HG03025 (cell line): ENCODE measurements around the gene CTNNA3.

Source experiments
- ATAC-seq: cut with Tn5 transposase; IDR thresholded peaks from one replicate; pipeline ENCODE4 v1.9.1; 2021; ENCODE audit warnings: mild to moderate bottlenecking, moderate library complexity; ENCODE audit not compliant: unreplicated experiment, low FRiP score

Gene CTNNA3

DNA sequence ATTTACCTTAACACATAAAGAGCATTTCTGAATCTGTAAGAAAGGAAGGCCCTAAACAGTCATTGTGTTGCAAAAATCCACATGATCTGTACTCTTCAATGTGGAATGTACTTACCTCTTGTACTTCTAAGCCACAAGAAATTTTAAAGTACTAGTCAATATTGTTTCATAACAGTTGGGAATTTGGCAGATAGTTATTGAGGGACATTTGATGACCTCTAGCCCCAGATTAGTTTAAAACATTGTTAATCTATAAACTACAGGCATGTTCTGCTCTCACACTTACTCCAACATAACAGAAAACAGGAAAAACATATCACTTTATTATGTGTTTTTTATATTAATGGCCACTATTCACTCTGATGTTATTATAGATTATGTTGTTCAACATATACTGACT is 1755.9 kb downstream of the CTNNA3 start:
- ATAC-seq, result no peak

DNA sequence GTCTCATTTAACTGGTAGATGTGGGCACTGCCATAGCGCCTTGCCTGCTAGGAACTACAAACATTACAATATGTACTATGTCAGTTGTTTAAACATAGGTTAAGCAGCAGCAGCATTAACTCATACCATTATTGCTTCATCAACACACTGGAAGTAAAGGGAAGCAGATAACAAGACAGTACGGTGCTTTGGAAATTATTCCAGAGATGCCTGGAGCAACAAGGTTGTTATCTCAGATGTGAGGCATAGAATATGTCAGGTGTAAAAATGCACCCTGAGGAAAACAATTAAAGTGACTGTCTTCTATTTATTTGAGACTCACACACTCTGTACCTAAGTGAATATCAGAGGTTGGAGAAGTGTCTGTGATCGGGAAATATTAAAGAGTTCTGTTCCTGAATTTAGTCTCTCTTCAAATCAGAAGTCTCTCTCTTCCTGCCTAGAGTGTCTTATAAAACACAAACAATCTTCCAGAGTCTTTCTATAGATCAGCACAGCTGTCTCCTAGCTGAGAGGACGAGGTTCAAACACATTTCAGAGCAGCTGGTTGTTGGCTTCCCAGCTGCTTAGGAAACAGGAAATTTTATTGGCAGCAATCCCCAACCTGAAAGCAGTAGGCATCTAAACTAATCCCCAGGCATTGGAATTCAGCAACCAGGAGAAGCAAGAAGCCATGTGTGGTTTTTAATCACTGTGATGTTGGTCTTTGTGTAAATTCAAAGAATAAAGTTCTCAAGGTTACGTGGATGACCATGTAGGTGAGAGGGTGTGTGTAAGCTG is 1764.5 kb downstream of the CTNNA3 start:
- ATAC-seq, result no peak

GRCh38 chr10:65911151-65911835 is 1784.7 kb downstream of the CTNNA3 start:
- ATAC-seq, result no peak

DNA sequence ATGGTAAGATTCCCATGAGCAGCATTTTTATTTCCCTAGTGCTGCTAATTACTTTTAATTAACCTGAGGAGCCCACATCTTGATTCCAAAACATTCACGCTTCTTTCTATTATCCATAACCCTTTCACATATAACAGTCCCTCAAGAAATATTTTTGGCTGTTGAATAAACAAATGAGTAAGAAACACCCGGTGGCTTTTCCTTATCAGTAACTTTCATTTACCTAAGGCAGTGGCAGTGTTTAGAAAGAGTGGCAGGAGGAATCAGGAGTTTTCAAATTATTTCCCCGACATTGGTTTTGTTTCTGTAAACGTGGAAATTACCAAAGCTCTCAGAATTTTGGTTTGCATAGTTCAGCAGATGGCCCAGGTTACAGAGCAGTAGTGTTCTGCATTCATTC is 1785.8 kb downstream of the CTNNA3 start:
- ATAC-seq, result no peak

DNA sequence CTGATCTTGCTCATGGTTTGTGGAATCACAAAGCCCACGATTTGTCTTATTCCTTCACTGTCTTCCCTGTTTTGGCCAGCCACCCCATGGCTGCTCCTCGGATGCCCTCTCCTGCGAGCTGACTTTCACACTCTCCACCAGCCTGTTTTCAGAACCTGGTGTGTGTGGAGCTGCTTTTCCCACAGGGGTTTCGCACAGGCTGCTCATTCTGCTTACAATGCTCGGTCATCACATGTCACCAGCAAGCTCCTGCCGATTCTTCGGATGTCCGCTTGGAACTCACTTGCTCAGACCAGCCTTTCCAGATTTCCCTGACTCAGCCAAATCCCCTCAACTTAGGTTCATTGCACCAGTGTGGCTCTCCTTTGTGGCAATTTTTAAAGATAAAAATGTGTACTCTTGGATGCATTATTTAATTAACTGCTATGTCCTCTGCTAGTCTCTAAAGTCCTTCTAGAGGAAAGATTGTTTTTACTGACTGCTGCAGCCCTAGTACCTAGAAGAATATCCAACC is 1788.7 kb downstream of the CTNNA3 start:
- no peak for ATAC-seq

DNA sequence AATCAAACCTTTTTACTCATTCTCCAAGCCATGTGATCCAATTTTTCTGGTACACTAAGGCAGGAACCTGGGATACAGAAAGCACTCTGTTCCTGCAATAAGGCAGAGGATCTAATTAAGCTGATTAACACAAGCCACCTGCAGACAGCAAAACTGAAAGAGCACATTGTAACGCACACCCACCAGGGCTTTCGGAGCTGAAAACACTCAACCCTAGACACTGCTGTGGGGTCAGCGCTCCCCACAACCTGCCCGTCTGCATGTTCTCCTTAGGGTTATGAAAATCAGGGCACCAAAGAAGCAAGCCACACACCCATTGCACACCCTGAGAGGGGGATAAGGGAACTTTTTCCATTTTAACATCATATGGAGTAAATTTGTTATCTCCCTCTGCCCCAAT is 1792.4 kb downstream of the CTNNA3 start:
- ATAC-seq, result no peak

- ATAC-seq, result no peak
Observed at GRCh38 chr10:65900271-65900670, 1795.7 kb downstream of the CTNNA3 start.

- ATAC-seq, result no peak
Observed at GRCh38 chr10:65898055-65898454, 1797.9 kb downstream of the CTNNA3 start.

DNA sequence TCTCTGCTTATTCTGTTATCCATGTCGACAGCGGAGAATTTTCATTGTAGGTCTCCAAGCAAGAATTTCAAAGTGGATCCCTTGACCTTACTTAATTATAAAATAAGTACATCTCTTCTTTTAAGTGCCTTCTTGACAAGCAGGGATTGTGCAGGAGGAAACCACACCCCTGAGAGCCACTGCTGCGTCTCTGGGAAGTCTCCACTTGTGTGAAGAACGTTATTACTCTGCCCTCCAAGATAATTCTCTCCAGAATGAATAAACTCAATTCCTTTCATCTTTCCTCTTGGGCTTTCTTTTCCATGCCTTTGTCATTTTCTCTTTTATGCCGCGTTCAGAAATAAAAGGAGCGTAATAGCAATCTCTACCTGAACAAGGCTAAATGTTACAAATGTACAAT is 1801.0 kb downstream of the CTNNA3 start:
- no peak for ATAC-seq

GRCh38 chr10:65894379-65894778 is 1801.6 kb downstream of the CTNNA3 start:
- ATAC-seq, result no peak

DNA sequence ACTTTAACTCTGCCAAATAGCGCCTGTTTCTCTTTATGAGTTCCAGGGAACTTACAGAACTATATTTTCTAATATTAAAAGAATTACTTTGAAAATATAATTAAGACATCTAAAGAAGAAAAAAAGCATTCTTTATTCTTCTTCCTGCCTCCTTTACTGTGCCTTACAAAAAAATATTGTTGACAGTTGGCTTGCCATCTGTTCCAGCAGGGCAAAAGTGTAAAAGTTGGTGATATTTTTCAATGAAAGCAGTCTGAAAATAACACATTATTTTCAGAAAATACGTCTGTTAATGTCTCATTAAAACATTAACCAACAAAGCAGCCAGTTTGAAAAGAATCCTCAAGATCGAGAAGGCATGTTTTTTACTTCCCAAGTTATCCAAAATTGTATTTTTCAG is 1802.3 kb downstream of the CTNNA3 start:
- no peak for ATAC-seq

DNA sequence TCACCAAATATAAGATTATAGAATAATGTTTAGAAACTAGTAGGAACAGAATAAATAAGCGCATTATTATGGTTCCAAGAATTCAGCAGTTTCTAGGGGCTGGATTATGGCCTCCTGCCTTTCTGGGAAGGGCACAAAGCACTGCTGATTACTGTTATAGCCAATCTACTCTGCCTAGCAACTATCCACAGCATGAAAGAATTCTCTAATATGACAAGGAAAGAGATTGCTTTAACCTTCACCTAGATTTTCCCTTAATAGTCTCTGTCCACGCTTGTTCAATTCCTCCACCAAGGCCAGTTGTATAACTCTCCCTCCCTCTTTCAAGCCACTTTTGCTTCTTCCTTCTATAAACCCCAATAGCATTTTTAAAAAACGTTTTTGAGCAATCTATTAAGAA is 1803.7 kb downstream of the CTNNA3 start:
- no peak for ATAC-seq

- peak; percentile 92 for ATAC-seq
Observed at GRCh38 chr10:65891073-65891981, 1804.7 kb downstream of the CTNNA3 start.

DNA sequence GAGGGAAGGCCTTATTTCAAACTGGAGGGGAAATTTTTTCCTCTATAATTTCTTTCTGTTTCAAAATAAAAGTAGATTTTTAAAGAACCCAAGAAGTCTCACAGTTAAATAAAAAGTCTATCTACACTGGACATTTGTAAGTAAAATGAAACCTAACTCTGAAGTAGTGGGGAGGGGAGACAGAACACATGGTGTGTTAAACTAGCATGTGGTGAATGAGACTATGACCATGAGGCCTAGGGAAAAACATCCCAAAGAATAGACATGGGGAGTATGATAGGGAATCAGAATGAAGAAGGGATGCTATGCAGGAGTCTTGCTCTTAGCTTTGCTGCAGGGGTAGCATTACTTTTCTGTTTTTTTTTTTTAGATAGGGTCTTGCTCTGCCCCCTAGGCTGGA is 1831.5 kb downstream of the CTNNA3 start:
- ATAC-seq, result no peak

GRCh38 chr10:65864036-65864435 is 1832.0 kb downstream of the CTNNA3 start:
- no peak for ATAC-seq
